ENCODE measurements around the gene PPP3R1. TPM values are rescaled to one million over a fixed set of nuclear protein-coding genes. Genes with fewer than 3 reads are reported as not detected.

PPP3R1 gene
- total RNA-seq, 1 donor from 2014 or later, result 56.4 TPM

DNA sequence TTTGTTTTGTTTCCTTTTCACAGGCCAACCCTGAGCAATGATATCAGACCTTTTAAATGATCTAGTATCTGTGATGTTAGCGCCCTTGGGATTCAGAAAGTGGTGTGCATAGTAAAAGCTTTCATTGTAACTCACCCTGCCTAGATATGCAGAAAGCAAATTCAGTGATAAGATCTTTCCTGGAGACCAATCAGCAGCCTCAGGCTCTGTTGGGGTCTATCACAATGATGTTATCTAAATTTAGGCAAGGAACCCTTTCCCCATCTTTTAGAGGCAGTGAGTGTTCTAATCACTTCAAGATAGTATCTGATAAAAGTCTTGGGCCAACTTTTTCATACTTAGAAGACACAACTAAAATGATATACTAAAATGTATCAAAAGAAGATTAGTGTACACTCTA, 118.2 kb downstream of the PPP3R1 start:
- Mint-ChIP-seq H3K4me1 (no peaks in the 10 kb centered on the region), H3K9me3 (no peaks in the 10 kb centered on the region), H3K27me3 (ENCODE audit: low read depth) (no peaks in the 10 kb centered on the region), H3K27ac (ENCODE audit: unreplicated experiment) (no peak overlapping the region), H3K4me3 (no peak overlapping the region), H3K36me3 (ENCODE audit: low read depth) (peaks cover 2% of the 10 kb centered on the region)
- TF ChIP-seq, protein P1, sequence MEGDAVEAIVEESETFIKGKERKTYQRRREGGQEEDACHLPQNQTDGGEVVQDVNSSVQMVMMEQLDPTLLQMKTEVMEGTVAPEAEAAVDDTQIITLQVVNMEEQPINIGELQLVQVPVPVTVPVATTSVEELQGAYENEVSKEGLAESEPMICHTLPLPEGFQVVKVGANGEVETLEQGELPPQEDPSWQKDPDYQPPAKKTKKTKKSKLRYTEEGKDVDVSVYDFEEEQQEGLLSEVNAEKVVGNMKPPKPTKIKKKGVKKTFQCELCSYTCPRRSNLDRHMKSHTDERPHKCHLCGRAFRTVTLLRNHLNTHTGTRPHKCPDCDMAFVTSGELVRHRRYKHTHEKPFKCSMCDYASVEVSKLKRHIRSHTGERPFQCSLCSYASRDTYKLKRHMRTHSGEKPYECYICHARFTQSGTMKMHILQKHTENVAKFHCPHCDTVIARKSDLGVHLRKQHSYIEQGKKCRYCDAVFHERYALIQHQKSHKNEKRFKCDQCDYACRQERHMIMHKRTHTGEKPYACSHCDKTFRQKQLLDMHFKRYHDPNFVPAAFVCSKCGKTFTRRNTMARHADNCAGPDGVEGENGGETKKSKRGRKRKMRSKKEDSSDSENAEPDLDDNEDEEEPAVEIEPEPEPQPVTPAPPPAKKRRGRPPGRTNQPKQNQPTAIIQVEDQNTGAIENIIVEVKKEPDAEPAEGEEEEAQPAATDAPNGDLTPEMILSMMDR (conservative IDR thresholded peaks at IDR 0.05), result no peak
- no peak for DNase-seq (ENCODE audit: low read depth, low spot score)

Other genes starting within 250 kb of the PPP3R1 start
- gene C1D, start 189.5 kb downstream of the PPP3R1 start, total RNA-seq, result 17.3 and 20.2 TPM in 2 replicates
- gene PNO1, start 94.6 kb downstream of the PPP3R1 start, total RNA-seq, result 20.3 and 20.8 TPM in 2 replicates
- 36.6 and 37.3 TPM in 2 replicates for gene CNRIP1, start 67.4 kb upstream of the PPP3R1 start, total RNA-seq
- not detected in 2 replicates for gene PLEK, start 112.8 kb upstream of the PPP3R1 start, total RNA-seq
- gene FBXO48, start 214.8 kb upstream of the PPP3R1 start, total RNA-seq, result 1.6 and 1.7 TPM in 2 replicates
- gene APLF, start 215.1 kb upstream of the PPP3R1 start, total RNA-seq, result 6.9 and 7.3 TPM in 2 replicates

All from neural crest cell (in vitro differentiated cells).